H9 (cell line): ENCODE results near the gene RNF215. TPM values are rescaled to one million over a fixed set of nuclear protein-coding genes. Genes with fewer than 3 reads are reported as not detected.

Source experiments
- DNase-seq: peaks from one replicate; pipeline ENCODE4 v3.0.0-alpha.2; 2017
- H2AFZ ChIP-seq: one replicate; pipeline ENCODE4 v1.6.1; 2013; ENCODE audit warnings: mild to moderate bottlenecking, low read length, control low read depth, moderate library complexity
- H2AK5ac ChIP-seq: 2 replicates; pipeline ENCODE4 v1.6.1; 2013; ENCODE audit warnings: low read length, control low read depth, mixed read lengths; ENCODE audit not compliant: insufficient read length
- H2BK120ac ChIP-seq: one replicate; pipeline ENCODE4 v1.6.1; 2013; ENCODE audit warnings: low read depth, mild to moderate bottlenecking, low read length, control low read depth, inconsistent platforms; ENCODE audit not compliant: poor library complexity, severe bottlenecking
- H2BK12ac ChIP-seq: 2 replicates; pipeline ENCODE4 v1.6.1; 2013; ENCODE audit warnings: low read length, control low read depth, mixed read lengths, low read depth; ENCODE audit not compliant: insufficient read length
- H2BK15ac ChIP-seq: 2 replicates; pipeline ENCODE4 v1.6.1; 2013; ENCODE audit warnings: low read depth, low read length, control low read depth
- H2BK20ac ChIP-seq: one replicate; pipeline ENCODE4 v1.6.1; 2013; ENCODE audit warnings: low read depth, mild to moderate bottlenecking, low read length, control low read depth, inconsistent platforms; ENCODE audit not compliant: poor library complexity, severe bottlenecking
- H2BK5ac ChIP-seq: 2 replicates; pipeline ENCODE4 v1.6.1; 2013; ENCODE audit warnings: low read length, control low read depth, mixed read lengths; ENCODE audit not compliant: insufficient read length
- H3K14ac ChIP-seq: 2 replicates; pipeline ENCODE4 v1.6.1; 2013; ENCODE audit warnings: low read length, control low read depth; ENCODE audit not compliant: insufficient read depth
- H3K18ac ChIP-seq: 2 replicates; pipeline ENCODE4 v1.6.1; 2013; ENCODE audit warnings: low read depth, mild to moderate bottlenecking, mixed read lengths, low read length, control low read depth; ENCODE audit not compliant: insufficient read length
- H3K23ac ChIP-seq: 2 replicates; pipeline ENCODE4 v1.6.1; 2013; ENCODE audit warnings: low read length, control low read depth, mixed read lengths, low read depth; ENCODE audit not compliant: insufficient read length
- H3K23me2 ChIP-seq: 2 replicates; pipeline ENCODE4 v1.6.1; 2013; ENCODE audit warnings: low read depth, mild to moderate bottlenecking, mixed read lengths, low read length, control low read depth; ENCODE audit not compliant: insufficient read length, poor library complexity, severe bottlenecking
- H3K27ac ChIP-seq: 2 replicates; pipeline ENCODE4 v1.5.1; 2013; ENCODE audit warnings: low read length, control low read depth, mixed read lengths, low read depth; ENCODE audit not compliant: insufficient read length
- H3K27me3 ChIP-seq: 2 replicates; pipeline ENCODE4 v1.6.1; 2013; ENCODE audit warnings: low read length, control low read depth, inconsistent platforms; ENCODE audit not compliant: insufficient read depth
- H3K4ac ChIP-seq: 2 replicates; pipeline ENCODE4 v1.6.1; 2013; ENCODE audit warnings: low read depth, mild to moderate bottlenecking, control low read depth, inconsistent platforms, low read length, moderate library complexity
- H3K4me1 ChIP-seq: 2 replicates; pipeline ENCODE4 v1.6.1; 2013; ENCODE audit warnings: low read length, control low read depth, inconsistent platforms; ENCODE audit not compliant: insufficient read depth
- H3K4me2 ChIP-seq: 2 replicates; pipeline ENCODE4 v1.6.1; 2013; ENCODE audit warnings: low read length, control low read depth, mixed read lengths; ENCODE audit not compliant: insufficient read length, insufficient read depth
- H3K56ac ChIP-seq: 2 replicates; pipeline ENCODE4 v1.6.1; 2013; ENCODE audit warnings: low read depth, mild to moderate bottlenecking, mixed read lengths, low read length, control low read depth; ENCODE audit not compliant: insufficient read length
- H3K79me1 ChIP-seq: 2 replicates; pipeline ENCODE4 v1.6.1; 2013; ENCODE audit warnings: low read depth, mild to moderate bottlenecking, moderate library complexity, low read length, control low read depth, inconsistent platforms; ENCODE audit not compliant: insufficient read depth, poor library complexity, severe bottlenecking
- H3K79me2 ChIP-seq: 2 replicates; pipeline ENCODE4 v1.6.1; 2013; ENCODE audit warnings: low read length, control low read depth, inconsistent platforms; ENCODE audit not compliant: insufficient read depth
- H3K9ac ChIP-seq: 2 replicates; pipeline ENCODE4 v1.6.1; 2013; ENCODE audit warnings: low read length, control low read depth, mixed read lengths; ENCODE audit not compliant: insufficient read length; ENCODE audit errors: extremely low read depth
- H3K9me3 ChIP-seq: one replicate; pipeline ENCODE4 v1.6.1; 2013; ENCODE audit warnings: low read depth, low read length, inconsistent platforms; ENCODE audit not compliant: control insufficient read depth
- H3T11ph ChIP-seq: one replicate; pipeline ENCODE4 v1.6.1; 2013; ENCODE audit warnings: mild to moderate bottlenecking, low read length, control low read depth, inconsistent platforms
- H4K20me1 ChIP-seq: one replicate; pipeline ENCODE4 v1.6.1; 2013; ENCODE audit not compliant: control insufficient read depth, insufficient read length, insufficient read depth
- H4K5ac ChIP-seq: 2 replicates; pipeline ENCODE4 v1.6.1; 2013; ENCODE audit warnings: low read depth, mild to moderate bottlenecking, mixed read lengths, low read length, control low read depth; ENCODE audit not compliant: insufficient read length
- H4K8ac ChIP-seq: replicated peaks from 2 replicates; pipeline ENCODE4 v1.6.1; 2013; ENCODE audit warnings: low read length, control low read depth, mixed read lengths, low read depth; ENCODE audit not compliant: insufficient read length
- H4K91ac ChIP-seq: 2 replicates; pipeline ENCODE4 v1.6.1; 2013; ENCODE audit warnings: low read depth, mild to moderate bottlenecking, moderate library complexity, mixed read lengths, low read length, control low read depth; ENCODE audit not compliant: insufficient read length
- H3K27ac Mint-ChIP-seq, 3 experiments: 2 replicates in 2 of 3; 3 replicates in 1 of 3; pipeline ENCODE4 v1.8.0; 2020 to 2021; ENCODE audit warnings: mixed read lengths in 3 of 3, mild to moderate bottlenecking in 1 of 3, moderate library complexity in 1 of 3
- H3K27me3 Mint-ChIP-seq: 2 replicates; pipeline ENCODE4 v1.8.0; 2021; ENCODE audit warnings: low read depth, mild to moderate bottlenecking, moderate library complexity, mixed read lengths
- H3K36me3 Mint-ChIP-seq, 3 experiments: 2 replicates in 2 of 3; 3 replicates in 1 of 3; pipeline ENCODE4 v1.8.0; 2020 to 2021; ENCODE audit warnings: low read depth in 3 of 3, mixed read lengths in 3 of 3; ENCODE audit not compliant: insufficient read depth in 1 of 3
- H3K4me1 Mint-ChIP-seq, 2 experiments: 2 replicates each; pipeline ENCODE4 v1.8.0; 2020; ENCODE audit warnings: mixed read lengths in 2 of 2
- H3K4me3 Mint-ChIP-seq, 2 experiments: 2 replicates in 1 of 2; 3 replicates in 1 of 2; pipeline ENCODE4 v1.8.0; 2020 to 2021; ENCODE audit warnings: mild to moderate bottlenecking in 2 of 2, mixed read lengths in 2 of 2, moderate library complexity in 1 of 2
- H3K9me3 Mint-ChIP-seq, 2 experiments: 2 replicates in 1 of 2; 3 replicates in 1 of 2; pipeline ENCODE4 v1.8.0; 2020; ENCODE audit warnings: mild to moderate bottlenecking in 2 of 2, mixed read lengths in 2 of 2, moderate library complexity in 1 of 2
- CTCF ChIP-seq: fragments of 200-600 bp; sonication (generic); conservative IDR thresholded peaks from 3 replicates; pipeline ENCODE4 v1.8.0; 2021; ENCODE audit warnings: antibody characterized with exemption, mild to moderate bottlenecking
- WGBS: extraction: QIAGEN DNeasy Blood & Tissue Kit; methylation state at CpG from one replicate; pipeline ENCODE4 v1.1.7; 2013; ENCODE audit warnings: missing lambda C conversion rate, low lambda C conversion rate, mixed read lengths; ENCODE audit not compliant: insufficient read length; ENCODE audit errors: extremely low coverage; 5-methylcytosine and 5-hydroxymethylcytosine counted together
- total RNA-seq: library from RNA; stranded (reverse); gene quantifications from 2 replicates; pipeline ENCODE4 v1.2.1, GENCODE V29; 2021

RNF215 gene
- total RNA-seq, 1 experiment from 2014 or later: 24.5 TPM

- no peak overlapping the region for H3K9ac ChIP-seq
- H2AK5ac ChIP-seq: no peak overlapping the region
- no peak overlapping the region for H4K5ac ChIP-seq
- no peak overlapping the region for H4K8ac ChIP-seq
- no peak overlapping the region for H3K27ac Mint-ChIP-seq
- no peak overlapping the region for H2AFZ ChIP-seq
- H2BK5ac ChIP-seq: no peak overlapping the region
- no peak overlapping the region for H3K23ac ChIP-seq
- DNase-seq: no peak
- H3K56ac ChIP-seq: no peak overlapping the region
- no peaks in the 10 kb centered on the region for H3K79me1 ChIP-seq
- H3K9me3 Mint-ChIP-seq: no peaks in the 10 kb centered on the region
- H3K4ac ChIP-seq: no peak overlapping the region
- H2BK15ac ChIP-seq: no peak overlapping the region
- H3K14ac ChIP-seq: no peak overlapping the region
- no peaks in the 10 kb centered on the region for H3K79me2 ChIP-seq
- H2BK20ac ChIP-seq: no peak overlapping the region
- H2BK120ac ChIP-seq: no peak overlapping the region
- H3K23me2 ChIP-seq: no peaks in the 10 kb centered on the region
- H3T11ph ChIP-seq: no peak overlapping the region
- H3K36me3 Mint-ChIP-seq: peaks cover 78 to 100% (median 98%) of the 10 kb centered on the region in 3 experiments
- no peak for TF ChIP-seq CTCF
- no peak overlapping the region for H3K4me3 Mint-ChIP-seq
- no peak overlapping the region for H3K4me2 ChIP-seq
- H3K4me1 Mint-ChIP-seq: no peaks in the 10 kb centered on the region
- H4K20me1 ChIP-seq: peaks cover 3% of the 10 kb centered on the region
- H3K4me1 ChIP-seq: no peaks in the 10 kb centered on the region
- H4K91ac ChIP-seq: no peak overlapping the region
- no peak overlapping the region for H3K27ac ChIP-seq
- WGBS: no CpG with 5 or more reads among the region's 16 CpGs
- H3K18ac ChIP-seq: no peak overlapping the region
- H3K27me3 Mint-ChIP-seq: no peaks in the 10 kb centered on the region
- no peak overlapping the region for H2BK12ac ChIP-seq
- H3K9me3 ChIP-seq: no peaks in the 10 kb centered on the region
- H3K27me3 ChIP-seq: no peaks in the 10 kb centered on the region
Measured at GRCh38 chr22:30340911-30341685, 46.1 kb downstream of the RNF215 start.
